RCC 7860 (cell line): ENCODE results near the gene ABLIM1.

Experiments
- DNase-seq: peaks from one replicate; pipeline ENCODE4 v3.0.0-alpha.2; 2015; ENCODE audit warnings: low spot score
- FAIRE-seq: peaks from 2 replicates; lab custom pipeline; 2012; peaks lifted over from hg19 to GRCh38; lab: Jason Lieb, UNC

ABLIM1 gene

GRCh38 chr10:114399576-114399975 lies 258.5 kb downstream of the ABLIM1 start:
- FAIRE-seq (no peak), DNase-seq (no peak)

- FAIRE-seq: no peak
Measured at GRCh38 chr10:114398587-114399331, 259.3 kb downstream of the ABLIM1 start.

GRCh38 chr10:114397651-114398145 lies 260.4 kb downstream of the ABLIM1 start:
- DNase-seq (no peak), FAIRE-seq (no peak)

More at GRCh38 chr10:114398587-114399331, 259.3 kb downstream of the ABLIM1 start:
- no peak for DNase-seq

- FAIRE-seq (no peak), DNase-seq (no peak)
Measured at GRCh38 chr10:114396464-114396863, 261.6 kb downstream of the ABLIM1 start.

- FAIRE-seq (no peak), DNase-seq (no peak)
Measured at GRCh38 chr10:114395366-114396022, 262.6 kb downstream of the ABLIM1 start.

GRCh38 chr10:114394531-114394930 lies 263.5 kb downstream of the ABLIM1 start:
- FAIRE-seq (no peak), DNase-seq (no peak)

GRCh38 chr10:114393886-114394285 lies 264.2 kb downstream of the ABLIM1 start:
- FAIRE-seq: no peak
- DNase-seq: no peak

GRCh38 chr10:114393482-114393881 lies 264.6 kb downstream of the ABLIM1 start:
- no peak for DNase-seq
- no peak for FAIRE-seq

GRCh38 chr10:114392112-114392835 lies 265.8 kb downstream of the ABLIM1 start:
- peak; percentile 31 for DNase-seq
- FAIRE-seq: peak; percentile 64

GRCh38 chr10:114391599-114391998 lies 266.5 kb downstream of the ABLIM1 start:
- FAIRE-seq (peak; percentile 36), DNase-seq (peak; percentile 17)

- peak; percentile 93 for FAIRE-seq
- DNase-seq: peak; percentile 96
Measured at GRCh38 chr10:114389426-114389825, 268.6 kb downstream of the ABLIM1 start.

- FAIRE-seq: no peak
- peak; percentile 61 for DNase-seq
Measured at GRCh38 chr10:114388275-114388674, 269.8 kb downstream of the ABLIM1 start.

- no peak for FAIRE-seq
- DNase-seq: no peak
Measured at GRCh38 chr10:114387784-114388183, 270.3 kb downstream of the ABLIM1 start.

- DNase-seq (no peak), FAIRE-seq (no peak)
Measured at GRCh38 chr10:114386452-114386851, 271.6 kb downstream of the ABLIM1 start.

- no peak for FAIRE-seq
- no peak for DNase-seq
Measured at GRCh38 chr10:114385557-114385956, 272.5 kb downstream of the ABLIM1 start.

GRCh38 chr10:114384601-114385000 lies 273.5 kb downstream of the ABLIM1 start:
- DNase-seq (no peak), FAIRE-seq (no peak)

GRCh38 chr10:114384181-114384580 lies 273.9 kb downstream of the ABLIM1 start:
- no peak for FAIRE-seq
- DNase-seq: no peak
